B cell (primary cell): ENCODE measurements around the gene CNKSR3. TPM values are rescaled to one million over a fixed set of nuclear protein-coding genes. Genes with fewer than 3 reads are reported as not detected.

Experiments
- ATAC-seq: fragments of 200-7000 bp; cut with Tn5 transposase; one replicate; pipeline ENCODE4 v1.10.0; 2021; ENCODE audit warnings: low read depth, mild to moderate bottlenecking, moderate number of reproducible peaks, moderate library complexity
- CTCF ChIA-PET: fragments of 350-600 bp; sonication (Branson Sonifier 250); formaldehyde crosslinking; loops from one replicate; lab custom pipeline; 2021; ENCODE audit warnings: antibody characterized with exemption, inconsistent platforms; lab: Charles Lee
- POLR2A ChIA-PET: fragments of 350-600 bp; sonication (Branson Sonifier 250); formaldehyde crosslinking; loops from one replicate; lab custom pipeline; 2021; ENCODE audit warnings: antibody characterized with exemption; lab: Charles Lee
- DNase-seq: peaks from one replicate; pipeline ENCODE4 v3.0.0; 2013
- H2AFZ ChIP-seq: 2 replicates; pipeline ENCODE4 v1.6.1; 2012; ENCODE audit warnings: mild to moderate bottlenecking, low read depth, low read length; ENCODE audit not compliant: insufficient read depth, poor library complexity, severe bottlenecking
- H3K27ac ChIP-seq, 2 donors: 1 replicate in 1 of 2; 2 replicates in 1 of 2; pipeline ENCODE4 v1.5.1; 2012 to 2013; ENCODE audit warnings: low read length in 2 of 2, mild to moderate bottlenecking in 2 of 2, moderate library complexity in 1 of 2
- H3K27me3 ChIP-seq, 4 experiments: fragments of 200-600 bp in 1 of 4; sonication (generic) in 1 of 4; replicated peaks in 1 of 4; 1 replicate in 2 of 4; 2 replicates in 2 of 4; pipeline versions ENCODE4 v1.6.1 to v1.7.0; 2013 to 2016; ENCODE audit warnings: low read length in 3 of 4, mild to moderate bottlenecking in 2 of 4, mixed read lengths in 1 of 4, moderate library complexity in 1 of 4; ENCODE audit not compliant: insufficient read depth in 4 of 4, control insufficient read depth in 3 of 4; ENCODE audit errors: control extremely low read depth in 1 of 4
- H3K36me3 ChIP-seq, 2 experiments: replicated peaks in 1 of 2; 1 replicate in 1 of 2; 2 replicates in 1 of 2; pipeline versions ENCODE4 v1.6.1 to v1.7.1; 2013; ENCODE audit warnings: low read length in 1 of 2; ENCODE audit not compliant: insufficient read depth in 2 of 2, control insufficient read depth in 1 of 2; ENCODE audit errors: control extremely low read depth in 1 of 2, extremely low read depth in 1 of 2
- H3K4me1 ChIP-seq, 2 donors: fragments of 200-600 bp in 1 of 2; sonication (generic) in 1 of 2; 1 replicate in 1 of 2; 2 replicates in 1 of 2; pipeline versions ENCODE4 v1.5.1 to v1.6.1; 2013 to 2017; ENCODE audit warnings: low read length in 2 of 2; ENCODE audit not compliant: control insufficient read depth in 2 of 2, insufficient read depth in 2 of 2
- H3K4me2 ChIP-seq: replicated peaks from 2 replicates; pipeline ENCODE3; 2012; ENCODE audit warnings: mild to moderate bottlenecking, low read depth, low read length; ENCODE audit not compliant: poor library complexity, severe bottlenecking
- H3K4me3 ChIP-seq, 5 experiments: fragments of 200-600 bp in 1 of 5; sonication (generic) in 1 of 5; 1 replicate in 3 of 5; 2 replicates in 2 of 5; pipeline versions ENCODE4 v1.5.1 to v1.7.0; 2011 to 2016; ENCODE audit warnings: low read length in 4 of 5, mild to moderate bottlenecking in 4 of 5, low read depth in 2 of 5, control low read depth in 1 of 5, moderate library complexity in 1 of 5; ENCODE audit not compliant: insufficient read depth in 1 of 5; ENCODE audit errors: control extremely low read depth in 1 of 5, extremely low read depth in 1 of 5
- H3K79me2 ChIP-seq: fragments of 200-600 bp; sonication (generic); one replicate; pipeline ENCODE4 v1.6.0; 2016; ENCODE audit warnings: low read length; ENCODE audit not compliant: control insufficient read depth, insufficient read depth
- H3K9ac ChIP-seq: fragments of 200-600 bp; sonication (generic); 2 replicates; pipeline ENCODE4 v1.6.1; 2017; ENCODE audit warnings: mild to moderate bottlenecking, low read length, moderate library complexity
- H3K9me3 ChIP-seq, 3 donors: one replicate each; pipeline versions ENCODE4 v1.6.1 to v1.7.1; 2013; ENCODE audit warnings: low read length in 2 of 3; ENCODE audit not compliant: control insufficient read depth in 2 of 3, insufficient read depth in 1 of 3; ENCODE audit errors: control extremely low read depth in 1 of 3
- H4K20me1 ChIP-seq: 2 replicates; pipeline ENCODE4 v1.6.0; 2012; ENCODE audit warnings: mild to moderate bottlenecking, low read length; ENCODE audit not compliant: insufficient read depth, control insufficient read depth, poor library complexity, severe bottlenecking
- H3K27ac Mint-ChIP-seq: one replicate; pipeline ENCODE4 v1.8.0; 2021; ENCODE audit warnings: mixed read lengths
- H3K27me3 Mint-ChIP-seq: one replicate; pipeline ENCODE4 v1.8.0; 2021; ENCODE audit warnings: mixed read lengths
- H3K4me1 Mint-ChIP-seq: one replicate; pipeline ENCODE4 v1.8.0; 2021; ENCODE audit warnings: mixed read lengths
- H3K4me3 Mint-ChIP-seq: one replicate; pipeline ENCODE4 v1.8.0; 2021; ENCODE audit warnings: mixed read lengths
- H3K9me3 Mint-ChIP-seq: one replicate; pipeline ENCODE4 v1.8.0; 2022; ENCODE audit warnings: mixed read lengths; ENCODE audit not compliant: insufficient read depth
- CTCF ChIP-seq: fragments of 200-600 bp; IDR thresholded peaks from one replicate; pipeline ENCODE4 v1.8.0; 2022; ENCODE audit warnings: antibody characterized with exemption, mild to moderate bottlenecking
- EZH2 ChIP-seq: IDR thresholded peaks from 2 replicates; pipeline ENCODE4 v1.6.1; 2012; ENCODE audit warnings: borderline replicate concordance, low read depth, mild to moderate bottlenecking, moderate library complexity, low read length; ENCODE audit not compliant: insufficient read depth, poor library complexity, severe bottlenecking
- WGBS: methylation state at CpG from one replicate; pipeline ENCODE4 v1.1.5; 2013; ENCODE audit warnings: missing lambda C conversion rate; ENCODE audit not compliant: insufficient coverage; 5-methylcytosine and 5-hydroxymethylcytosine counted together
- intact Hi-C: fragments of 100-400 bp; cut with micrococcal nuclease; formaldehyde crosslinking; loops from one replicate; pipeline ENCODE4 v1.10.0; 2022
- polyA plus RNA-seq: library from polyadenylated mRNA; depleted of rRNA; stranded (reverse); fragments of >200 nt; gene quantifications from 2 replicates; pipeline ENCODE4 v1.2.3, GENCODE V29; 2012
- total RNA-seq, 2 donors: library from RNA; stranded (reverse); fragments of 120-200 nt in 1 of 2; gene quantifications; 1 replicate in 1 of 2; 2 replicates in 1 of 2; pipeline versions ENCODE4 v1.2.3 to v1.2.4, GENCODE V29; 2013 to 2022

CNKSR3 gene
- total and polyA plus RNA-seq, 2 donors (not counting 1 experiment from before 2014, with no cell fraction given), result not detected

- Histone ChIP-seq H4K20me1 (no peaks in the 10 kb centered on the region), H3K4me3 (no peak overlapping the region), H3K36me3 (no peaks in the 10 kb centered on the region), H2AFZ (no peak overlapping the region), H3K4me1 (no peaks in the 10 kb centered on the region), H3K79me2 (no peaks in the 10 kb centered on the region), H3K9ac (no peak overlapping the region), H3K27me3 (no peaks in the 10 kb centered on the region), H3K4me2 (no peak overlapping the region), H3K9me3 (no peaks in the 10 kb centered on the region), H3K27ac (no peak overlapping the region)
- ChIA-PET CTCF (no interaction called here), POLR2A (no interaction called here)
- H3K4me1 Mint-ChIP-seq, result no peaks in the 10 kb centered on the region
- intact Hi-C loops, result no loop called here
- no peak overlapping the region for H3K4me3 Mint-ChIP-seq
- H3K27ac Mint-ChIP-seq, result no peak overlapping the region
- TF ChIP-seq CTCF, result no peak
- no peak for TF ChIP-seq EZH2
- 100% methylated on average over 1 of the region's 2 CpGs for WGBS
- H3K9me3 Mint-ChIP-seq, result no peaks in the 10 kb centered on the region
- peaks cover 10% of the 10 kb centered on the region for H3K27me3 Mint-ChIP-seq
- ATAC-seq (no peak), DNase-seq (no peak)
These were observed 136.5 kb downstream of the CNKSR3 start for GRCh38 chr6:154373971-154374370.

GRCh38 chr6:154371281-154371680 lies 139.2 kb downstream of the CNKSR3 start:
- WGBS, result 100% methylated on average over 2 of the region's 4 CpGs
- intact Hi-C loops, result no loop called here
- no peaks in the 10 kb centered on the region for H3K9me3 Mint-ChIP-seq
- TF ChIP-seq EZH2 (no peak), CTCF (no peak)
- H3K4me2 ChIP-seq, result no peak overlapping the region
- no peak overlapping the region for H3K4me3 Mint-ChIP-seq
- POLR2A ChIA-PET, result no interaction called here
- H3K9ac ChIP-seq, result no peak overlapping the region
- H2AFZ ChIP-seq, result no peak overlapping the region
- H3K27me3 Mint-ChIP-seq, result peaks cover 6% of the 10 kb centered on the region
- no peak overlapping the region for H3K4me3 ChIP-seq
- H3K27me3 ChIP-seq, result no peaks in the 10 kb centered on the region
- DNase-seq, result no peak
- ATAC-seq, result no peak
- no peaks in the 10 kb centered on the region for H3K4me1 ChIP-seq
- H3K79me2 ChIP-seq, result no peaks in the 10 kb centered on the region
- CTCF ChIA-PET, result interaction anchor here (0.7 to 2.7 kb wide), 3 partner anchors 94 to 217 kb away, joined by 4 to 19 read pairs (median 13); no protein-coding TSS in a partner anchor
- no peaks in the 10 kb centered on the region for H3K36me3 ChIP-seq
- H4K20me1 ChIP-seq, result no peaks in the 10 kb centered on the region
- no peaks in the 10 kb centered on the region for H3K9me3 ChIP-seq
- H3K27ac Mint-ChIP-seq, result no peak overlapping the region
- H3K4me1 Mint-ChIP-seq, result no peaks in the 10 kb centered on the region
- H3K27ac ChIP-seq, result no peak overlapping the region
